Astrocyte (in vitro differentiated cells and primary cell): Measurements from ENCODE around the gene GGTA1.

ENCODE experiments used
- CTCF ChIP-seq: IDR thresholded peaks from 2 replicates; pipeline ENCODE4 v1.5.1; 2011; ENCODE audit warnings: low read depth, mild to moderate bottlenecking, inconsistent platforms, low read length, moderate library complexity; ENCODE audit not compliant: insufficient read depth
- EZH2 ChIP-seq: IDR thresholded peaks from 2 replicates; pipeline ENCODE4 v1.6.1; 2012; ENCODE audit warnings: mild to moderate bottlenecking, low read length, inconsistent platforms; ENCODE audit not compliant: insufficient read depth

- no peak for TF ChIP-seq CTCF
- no peak for TF ChIP-seq EZH2
Observed at GRCh38 chr9:121529237-121529987, 29.8 kb upstream of the GGTA1 start.
